GM12892 (cell line): ENCODE data around the gene NFYC.

Source experiments
- DNase-seq: peaks from one replicate; pipeline ENCODE4 v3.0.0; 2011; ENCODE audit not compliant: insufficient read length
- FAIRE-seq: peaks from 2 replicates; lab custom pipeline; 2011; peaks lifted over from hg19 to GRCh38; lab: Jason Lieb, UNC
- POLR2A ChIP-seq: IDR thresholded peaks from 2 replicates; pipeline ENCODE4 v1.6.1; 2011; ENCODE audit warnings: low read depth, low read length, control low read depth
- POLR2AphosphoS5 ChIP-seq: IDR thresholded peaks from 2 replicates; pipeline ENCODE4 v1.6.1; 2011; ENCODE audit warnings: low read depth, low read length, control low read depth
- TAF1 ChIP-seq: IDR thresholded peaks from 2 replicates; pipeline ENCODE4 v1.6.1; 2011; ENCODE audit warnings: low read depth, mild to moderate bottlenecking, control low read depth, low read length, borderline replicate concordance

NFYC gene

GRCh38 chr1:40784141-40784770 lies 92.8 kb downstream of the NFYC start:
- FAIRE-seq = no peak
- TF ChIP-seq TAF1 = no peak
- TF ChIP-seq POLR2A = no peak
- TF ChIP-seq POLR2AphosphoS5 = no peak
- no peak for DNase-seq

- DNase-seq (no peak), FAIRE-seq (no peak)
- TF ChIP-seq POLR2A (no peak), POLR2AphosphoS5 (no peak), TAF1 (no peak)
Observed at GRCh38 chr1:40784771-40785151, 93.3 kb downstream of the NFYC start.

GRCh38 chr1:40785446-40785845 lies 93.9 kb downstream of the NFYC start:
- no peak for FAIRE-seq
- DNase-seq = no peak
- TF ChIP-seq POLR2A = no peak
- no peak for TF ChIP-seq POLR2AphosphoS5
- no peak for TF ChIP-seq TAF1

- DNase-seq = no peak
- TF ChIP-seq TAF1 = no peak
- FAIRE-seq = no peak
Observed at GRCh38 chr1:40786171-40786994, 94.9 kb downstream of the NFYC start.

GRCh38 chr1:40786995-40787705 lies 95.6 kb downstream of the NFYC start:
- TF ChIP-seq TAF1 (no peak), POLR2AphosphoS5 (no peak), POLR2A (no peak)
- DNase-seq (no peak), FAIRE-seq (no peak)

GRCh38 chr1:40787737-40788560 lies 96.4 kb downstream of the NFYC start:
- no peak for DNase-seq
- no peak for TF ChIP-seq POLR2AphosphoS5
- TF ChIP-seq POLR2A = no peak
- no peak for TF ChIP-seq TAF1
- FAIRE-seq = no peak

- FAIRE-seq (no peak), DNase-seq (no peak)
- TF ChIP-seq POLR2A (no peak), POLR2AphosphoS5 (no peak), TAF1 (no peak)
Observed at GRCh38 chr1:40788561-40789341, 97.2 kb downstream of the NFYC start.

- no peak for TF ChIP-seq POLR2AphosphoS5
- no peak for TF ChIP-seq POLR2A
- TF ChIP-seq TAF1 = no peak
- FAIRE-seq (no peak), DNase-seq (no peak)
Observed at GRCh38 chr1:40789342-40789598, 97.8 kb downstream of the NFYC start.

- no peak for FAIRE-seq
- no peak for TF ChIP-seq POLR2A
- no peak for TF ChIP-seq TAF1
- TF ChIP-seq POLR2AphosphoS5 = no peak
- DNase-seq = no peak
Observed at GRCh38 chr1:40789661-40790430, 98.3 kb downstream of the NFYC start.

GRCh38 chr1:40792036-40792435 lies 100.5 kb downstream of the NFYC start:
- no peak for FAIRE-seq
- TF ChIP-seq POLR2A (no peak), POLR2AphosphoS5 (no peak), TAF1 (no peak)
- DNase-seq = no peak
